CD4-positive, alpha-beta T cell treated with Interleukin-4 for 4 hours (primary cell): Measurements from ENCODE around the gene KCNA2.

Experiments
- DNase-seq: peaks from one replicate; pipeline ENCODE4 v3.0.0-alpha.2; 2020

The KCNA2 gene

GRCh38 chr1:110601332-110601731 lies 4.8 kb downstream of the KCNA2 start:
- no peak for DNase-seq

GRCh38 chr1:110600716-110601115 lies 5.4 kb downstream of the KCNA2 start:
- DNase-seq: no peak

GRCh38 chr1:110597966-110598365 lies 8.2 kb downstream of the KCNA2 start:
- DNase-seq: no peak

- no peak for DNase-seq
Measured at GRCh38 chr1:110596312-110596711, 9.8 kb downstream of the KCNA2 start.

GRCh38 chr1:110595353-110595710 lies 10.8 kb downstream of the KCNA2 start:
- no peak for DNase-seq

- no peak for DNase-seq
Measured at GRCh38 chr1:110594456-110595352, 11.5 kb downstream of the KCNA2 start.

GRCh38 chr1:110593902-110594301 lies 12.3 kb downstream of the KCNA2 start:
- no peak for DNase-seq

- DNase-seq: no peak
Measured at GRCh38 chr1:110591956-110592355, 14.2 kb downstream of the KCNA2 start.

GRCh38 chr1:110588991-110589390 lies 17.2 kb downstream of the KCNA2 start:
- no peak for DNase-seq

- no peak for DNase-seq
Measured at GRCh38 chr1:110588486-110588885, 17.7 kb downstream of the KCNA2 start.

- DNase-seq: no peak
Measured at GRCh38 chr1:110587906-110588305, 18.3 kb downstream of the KCNA2 start.

- DNase-seq: no peak
Measured at GRCh38 chr1:110585481-110585880, 20.7 kb downstream of the KCNA2 start.

- no peak for DNase-seq
Measured at GRCh38 chr1:110584045-110584444, 22.1 kb downstream of the KCNA2 start.

GRCh38 chr1:110583505-110583904 lies 22.7 kb downstream of the KCNA2 start:
- DNase-seq: no peak

- no peak for DNase-seq
Measured at GRCh38 chr1:110582378-110582777, 23.8 kb downstream of the KCNA2 start.

- DNase-seq: no peak
Measured at GRCh38 chr1:110581682-110582145, 24.4 kb downstream of the KCNA2 start.

GRCh38 chr1:110580244-110580643 lies 25.9 kb downstream of the KCNA2 start:
- DNase-seq: no peak

GRCh38 chr1:110579460-110579859 lies 26.7 kb downstream of the KCNA2 start:
- DNase-seq: no peak

GRCh38 chr1:110576441-110576840 lies 29.7 kb downstream of the KCNA2 start:
- DNase-seq: no peak

- DNase-seq: no peak
Measured at GRCh38 chr1:110573314-110573713, 32.8 kb downstream of the KCNA2 start.

GRCh38 chr1:110572751-110573150 lies 33.4 kb downstream of the KCNA2 start:
- no peak for DNase-seq

- no peak for DNase-seq
Measured at GRCh38 chr1:110570901-110571300, 35.3 kb downstream of the KCNA2 start.

GRCh38 chr1:110570307-110570706 lies 35.9 kb downstream of the KCNA2 start:
- DNase-seq: no peak

GRCh38 chr1:110566836-110567235 lies 39.3 kb downstream of the KCNA2 start:
- DNase-seq: no peak

- no peak for DNase-seq
Measured at GRCh38 chr1:110565565-110565964, 40.6 kb downstream of the KCNA2 start.
